ENCODE measurements around the gene EFNA1.

DNA sequence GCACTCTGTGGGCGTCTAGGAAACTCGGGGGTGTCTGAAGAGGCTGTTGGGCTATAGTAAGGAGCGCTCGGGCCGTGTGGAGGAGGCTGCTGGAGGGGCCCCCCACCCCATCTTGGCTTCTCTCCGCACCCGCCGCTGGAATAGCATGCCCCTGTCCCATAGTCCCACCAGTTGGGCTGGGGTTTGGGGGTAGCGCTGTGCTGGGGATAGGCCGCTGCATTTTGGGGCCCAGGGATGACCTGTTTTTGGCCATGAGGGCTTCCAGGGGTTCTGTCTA, 48.5 kb upstream of the EFNA1 start:
- TF ChIP-seq, protein P1, sequence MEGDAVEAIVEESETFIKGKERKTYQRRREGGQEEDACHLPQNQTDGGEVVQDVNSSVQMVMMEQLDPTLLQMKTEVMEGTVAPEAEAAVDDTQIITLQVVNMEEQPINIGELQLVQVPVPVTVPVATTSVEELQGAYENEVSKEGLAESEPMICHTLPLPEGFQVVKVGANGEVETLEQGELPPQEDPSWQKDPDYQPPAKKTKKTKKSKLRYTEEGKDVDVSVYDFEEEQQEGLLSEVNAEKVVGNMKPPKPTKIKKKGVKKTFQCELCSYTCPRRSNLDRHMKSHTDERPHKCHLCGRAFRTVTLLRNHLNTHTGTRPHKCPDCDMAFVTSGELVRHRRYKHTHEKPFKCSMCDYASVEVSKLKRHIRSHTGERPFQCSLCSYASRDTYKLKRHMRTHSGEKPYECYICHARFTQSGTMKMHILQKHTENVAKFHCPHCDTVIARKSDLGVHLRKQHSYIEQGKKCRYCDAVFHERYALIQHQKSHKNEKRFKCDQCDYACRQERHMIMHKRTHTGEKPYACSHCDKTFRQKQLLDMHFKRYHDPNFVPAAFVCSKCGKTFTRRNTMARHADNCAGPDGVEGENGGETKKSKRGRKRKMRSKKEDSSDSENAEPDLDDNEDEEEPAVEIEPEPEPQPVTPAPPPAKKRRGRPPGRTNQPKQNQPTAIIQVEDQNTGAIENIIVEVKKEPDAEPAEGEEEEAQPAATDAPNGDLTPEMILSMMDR (IDR thresholded peaks at IDR 0.05; ENCODE audit: low read length) = no peak
- no peak for TF ChIP-seq EZH2 (IDR thresholded peaks at IDR 0.05; ENCODE audit: borderline replicate concordance, low read length)
